GF-D8 (cell line): ENCODE data around the gene VWA5B2.

ENCODE experiments used
- DNase-seq: peaks from one replicate; lab custom pipeline; 2025; lab: John Stamatoyannopoulos, UW

VWA5B2 gene

DNA sequence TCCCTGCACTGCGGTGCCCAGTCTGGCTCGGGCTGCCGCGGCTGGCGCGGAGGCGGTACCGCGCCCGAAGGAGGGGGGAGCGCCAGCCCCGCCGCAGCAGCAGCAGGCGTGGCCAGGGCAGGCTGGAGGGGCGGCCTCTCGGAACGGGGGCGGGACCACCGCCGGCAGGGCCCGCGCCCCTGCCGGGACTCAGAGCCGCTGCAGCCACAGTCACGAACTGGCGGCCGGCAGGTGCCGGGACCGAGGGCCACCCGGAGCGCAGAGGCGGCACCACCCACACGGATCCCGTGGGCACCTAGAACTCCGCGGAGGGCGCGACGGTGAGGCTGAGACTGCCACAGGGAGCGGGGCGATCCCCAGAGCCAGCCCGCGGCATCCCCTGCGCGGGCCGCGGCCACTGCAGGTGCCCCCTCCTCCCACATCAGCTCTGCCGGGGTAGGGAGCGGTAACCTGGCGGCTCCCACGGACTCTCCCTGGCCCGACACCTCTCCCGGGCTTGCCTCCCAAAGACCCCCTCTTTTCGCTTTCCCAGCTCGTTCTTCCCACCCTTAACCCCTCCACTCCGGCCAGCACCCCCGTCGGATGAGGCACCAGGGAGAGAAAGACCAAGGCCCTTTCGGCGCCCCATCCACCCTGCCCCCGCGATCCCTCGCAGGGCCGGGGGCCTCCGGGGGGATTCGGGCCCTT is at the start of gene VWA5B2:
Gene VWA5B2, plus strand, starts transcription at position 192 of the 687 bp plus-strand sequence. CDS start 944 bp downstream, outside the sequence.
- no peak for DNase-seq

DNA sequence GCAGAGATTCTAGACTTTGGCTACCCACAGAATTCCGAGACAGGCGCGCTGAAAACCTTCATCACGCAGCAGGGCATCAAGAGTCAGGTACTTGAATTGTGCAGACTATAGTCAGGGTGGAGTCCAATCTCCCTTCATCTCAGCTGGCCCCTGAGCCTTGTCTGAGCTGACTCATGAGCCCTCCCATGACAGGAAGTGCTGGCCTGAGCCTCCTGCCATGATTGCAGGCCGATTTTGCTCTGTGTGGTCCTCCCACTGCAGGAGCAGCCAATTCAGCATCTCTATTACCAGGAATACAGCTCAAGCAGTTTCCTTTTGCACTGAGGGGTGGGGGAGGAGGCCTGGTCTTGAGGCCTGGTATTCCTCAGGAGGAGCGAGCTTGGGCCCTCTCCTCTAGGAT is 49.2 kb upstream of the VWA5B2 start:
- no peak for DNase-seq

DNA sequence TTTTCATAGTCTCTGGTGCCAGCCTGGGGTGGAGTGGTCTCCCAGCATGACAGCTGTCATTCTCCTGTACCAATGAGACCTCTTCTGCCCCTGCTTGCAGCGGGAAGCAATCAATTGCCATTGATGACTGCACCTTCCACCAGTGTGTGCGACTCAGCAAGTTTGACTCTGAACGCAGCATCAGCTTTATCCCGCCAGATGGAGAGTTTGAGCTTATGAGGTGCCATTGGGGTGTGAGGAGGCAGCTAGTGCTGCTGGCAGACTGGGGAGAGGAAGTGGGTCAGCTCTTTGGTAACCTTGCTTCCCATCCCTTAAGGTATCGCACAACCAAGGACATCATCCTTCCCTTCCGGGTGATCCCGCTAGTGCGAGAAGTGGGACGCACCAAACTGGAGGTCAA is 47.8 kb upstream of the VWA5B2 start:
- no peak for DNase-seq

DNA sequence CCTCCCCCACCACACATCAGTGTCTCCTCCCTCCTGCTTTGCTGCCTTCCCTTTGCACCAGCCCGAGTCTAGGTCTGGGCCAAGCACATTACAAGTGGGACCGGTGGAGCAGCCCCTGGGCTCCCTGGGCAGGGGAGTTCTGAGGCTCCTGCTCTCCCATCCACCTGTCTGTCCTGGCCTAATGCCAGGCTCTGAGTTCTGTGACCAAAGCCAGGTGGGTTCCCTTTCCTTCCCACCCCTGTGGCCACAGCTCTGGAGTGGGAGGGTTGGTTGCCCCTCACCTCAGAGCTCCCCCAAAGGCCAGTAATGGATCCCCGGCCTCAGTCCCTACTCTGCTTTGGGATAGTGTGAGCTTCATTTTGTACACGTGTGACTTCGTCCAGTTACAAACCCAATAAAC is 45.7 kb upstream of the VWA5B2 start:
- DNase-seq: no peak

DNA sequence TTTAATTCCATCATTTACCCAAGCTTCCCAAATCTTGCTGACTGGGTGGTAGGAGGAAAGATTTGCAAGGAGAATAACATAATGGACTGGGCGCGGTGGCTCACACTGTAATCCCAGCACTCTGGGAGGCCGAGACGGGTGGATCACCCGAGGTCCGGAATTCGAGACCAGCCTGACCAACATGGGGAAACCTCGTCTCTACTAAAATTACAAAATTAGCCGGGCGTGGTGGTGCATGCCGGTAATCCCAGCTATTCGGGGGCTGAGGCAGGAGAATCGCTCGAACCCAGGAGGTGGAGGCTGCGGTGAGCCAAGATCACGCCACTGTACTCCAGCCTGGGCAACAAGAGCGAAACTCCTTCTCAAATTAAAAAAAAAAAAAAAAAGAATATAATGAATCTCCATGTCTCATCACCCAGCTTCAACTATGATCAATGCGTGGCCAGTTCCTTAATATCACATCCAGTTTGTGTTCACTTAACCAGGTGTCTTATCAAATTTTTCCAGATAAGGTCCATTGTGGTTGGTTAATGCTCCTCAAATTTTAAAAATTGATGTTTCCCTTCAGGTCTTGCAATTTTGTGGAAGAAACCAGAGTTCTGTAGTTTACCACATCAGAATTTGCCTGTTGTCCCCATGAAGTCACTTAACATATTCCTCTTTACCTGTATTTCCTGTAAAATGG is 44.7 kb upstream of the VWA5B2 start:
- no peak for DNase-seq

DNA sequence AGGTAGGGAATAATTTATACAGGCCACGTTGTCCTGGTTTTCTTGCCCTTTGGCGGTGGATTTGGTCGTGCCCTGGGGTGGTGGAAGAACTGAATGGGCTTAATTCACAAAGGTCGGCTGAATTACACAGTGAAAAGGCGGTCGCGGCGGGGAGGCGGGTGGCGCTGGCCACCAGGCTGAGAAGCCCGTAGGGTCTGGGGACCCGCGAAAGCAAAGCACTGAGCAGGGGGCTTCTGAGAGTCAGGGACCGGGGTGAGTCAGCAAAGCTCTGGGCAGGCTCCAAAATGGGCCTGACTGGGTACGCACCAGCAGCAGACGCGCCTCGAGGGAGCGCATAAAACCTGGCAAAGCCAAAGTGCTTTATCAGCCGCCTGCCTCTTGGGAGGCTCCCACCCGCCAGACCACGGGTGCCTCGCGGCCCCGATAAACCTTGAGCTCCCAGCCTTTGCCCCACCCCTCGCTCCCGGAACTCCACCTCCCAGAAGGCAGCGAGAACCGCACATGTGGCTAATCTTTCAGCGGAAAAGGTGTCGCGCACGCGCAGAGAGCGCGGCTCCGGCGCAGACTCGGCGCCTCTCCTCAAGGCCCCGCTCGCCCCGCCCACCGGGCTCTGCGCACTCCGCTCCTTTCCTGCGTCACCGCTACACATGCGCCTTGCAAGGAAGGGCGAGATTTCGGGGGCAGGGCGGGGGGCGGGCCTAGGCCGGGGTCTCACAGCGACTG is 43.8 kb upstream of the VWA5B2 start:
- DNase-seq: peak; percentile 97

DNA sequence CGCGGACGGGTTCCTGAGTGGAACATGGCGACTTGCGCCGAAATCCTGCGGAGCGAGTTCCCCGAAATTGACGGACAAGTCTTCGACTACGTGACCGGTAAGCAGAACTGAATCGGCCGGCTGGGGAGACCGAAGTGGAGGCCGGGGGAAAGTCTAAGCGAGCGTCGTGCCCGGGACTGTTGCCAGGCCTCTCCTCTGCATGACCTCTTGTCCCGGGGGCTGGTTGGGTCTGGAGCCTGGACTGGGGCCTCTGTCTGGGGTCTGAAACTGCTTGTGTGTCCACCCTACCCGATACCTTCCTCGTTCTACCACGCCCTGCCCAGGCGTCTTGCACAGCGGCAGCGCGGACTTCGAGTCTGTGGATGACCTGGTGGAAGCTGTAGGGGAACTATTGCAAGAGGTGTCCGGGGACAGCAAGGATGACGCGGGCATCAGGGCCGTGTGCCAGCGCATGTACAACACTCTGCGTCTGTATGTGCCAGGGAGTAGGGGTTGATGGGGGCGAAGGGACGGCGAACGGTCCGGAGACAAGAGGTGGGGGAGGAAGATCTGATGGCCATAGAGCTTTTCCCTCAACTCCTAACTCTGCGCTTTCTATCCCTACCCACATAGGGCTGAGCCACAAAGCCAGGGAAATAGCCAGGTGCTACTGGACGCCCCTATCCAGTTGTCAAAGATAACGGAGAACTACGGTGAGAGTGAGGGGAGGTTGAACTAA is 43.0 kb upstream of the VWA5B2 start, which contains the start of gene ABCF3:
Gene ABCF3, plus strand, starts transcription at position 16 of the 718 bp plus-strand sequence. Its CDS starts 9 bp downstream, at position 25.
- peak; percentile 18 for DNase-seq

DNA sequence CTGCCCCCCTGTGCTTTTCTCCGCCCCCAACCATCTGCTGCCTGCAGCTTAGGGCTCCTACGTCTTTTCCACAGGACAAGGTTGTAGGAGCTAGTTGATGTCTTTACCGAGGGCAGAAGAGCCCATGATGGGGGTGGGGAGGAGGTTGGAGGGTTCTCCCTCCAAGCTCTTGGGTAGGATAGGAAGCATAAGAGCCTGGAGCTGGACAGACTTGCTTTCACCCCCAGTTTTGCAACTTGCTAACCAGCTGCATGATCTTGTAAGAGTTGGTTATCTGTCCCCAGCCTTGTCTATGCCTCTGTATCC is 42.5 kb upstream of the VWA5B2 start:
- DNase-seq: no peak

DNA sequence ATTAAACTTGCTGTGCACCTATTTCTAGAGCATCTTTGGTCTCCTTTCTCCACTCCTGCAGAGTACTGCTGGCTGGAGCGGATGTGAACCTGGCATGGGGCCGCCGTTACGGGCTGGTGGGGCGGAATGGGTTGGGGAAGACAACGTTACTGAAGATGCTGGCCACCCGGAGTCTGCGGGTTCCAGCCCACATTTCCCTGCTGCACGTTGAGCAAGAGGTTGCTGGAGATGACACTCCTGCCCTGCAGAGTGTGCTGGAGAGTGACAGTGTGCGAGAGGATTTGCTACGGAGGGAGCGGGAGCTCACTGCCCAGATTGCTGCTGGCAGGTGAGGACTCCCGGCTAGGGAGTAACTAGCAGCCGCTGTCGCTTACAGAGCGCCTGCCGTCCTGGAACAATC is 41.3 kb upstream of the VWA5B2 start:
- no peak for DNase-seq

DNA sequence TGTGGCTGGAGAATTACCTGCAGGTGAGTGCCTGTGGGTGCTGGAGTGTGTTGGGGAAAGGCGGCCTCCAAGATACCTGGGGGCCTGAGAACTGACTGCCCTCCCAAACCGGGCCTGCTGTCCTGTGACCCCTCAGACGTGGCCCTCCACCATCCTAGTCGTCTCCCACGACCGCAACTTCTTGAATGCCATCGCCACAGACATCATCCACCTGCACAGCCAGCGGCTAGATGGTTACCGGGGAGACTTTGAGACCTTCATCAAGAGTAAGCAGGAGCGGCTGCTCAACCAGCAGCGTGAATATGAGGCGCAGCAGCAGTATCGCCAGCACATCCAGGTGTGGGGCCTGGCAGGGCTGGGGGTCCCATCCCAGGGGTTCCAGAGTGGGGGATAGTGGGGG is 40.0 kb upstream of the VWA5B2 start:
- DNase-seq: no peak

DNA sequence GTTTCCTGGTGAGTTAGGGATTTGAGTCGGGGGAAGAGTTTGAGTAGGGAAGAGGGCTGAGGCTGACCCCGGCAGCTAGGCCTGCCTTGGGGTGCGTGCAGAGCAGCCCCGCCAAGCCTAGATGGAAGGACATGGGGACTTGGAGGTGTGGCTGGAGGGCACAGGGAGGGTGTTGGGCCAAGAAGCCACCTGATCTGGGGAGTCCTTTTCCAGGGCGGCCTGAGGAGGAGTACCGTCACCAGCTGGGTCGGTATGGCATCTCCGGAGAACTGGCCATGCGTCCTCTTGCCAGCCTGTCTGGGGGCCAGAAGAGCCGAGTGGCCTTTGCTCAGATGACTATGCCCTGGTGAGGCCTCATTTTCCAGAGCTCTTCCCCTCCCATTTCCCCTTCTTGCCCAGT is 36.5 kb upstream of the VWA5B2 start:
- DNase-seq: no peak

DNA sequence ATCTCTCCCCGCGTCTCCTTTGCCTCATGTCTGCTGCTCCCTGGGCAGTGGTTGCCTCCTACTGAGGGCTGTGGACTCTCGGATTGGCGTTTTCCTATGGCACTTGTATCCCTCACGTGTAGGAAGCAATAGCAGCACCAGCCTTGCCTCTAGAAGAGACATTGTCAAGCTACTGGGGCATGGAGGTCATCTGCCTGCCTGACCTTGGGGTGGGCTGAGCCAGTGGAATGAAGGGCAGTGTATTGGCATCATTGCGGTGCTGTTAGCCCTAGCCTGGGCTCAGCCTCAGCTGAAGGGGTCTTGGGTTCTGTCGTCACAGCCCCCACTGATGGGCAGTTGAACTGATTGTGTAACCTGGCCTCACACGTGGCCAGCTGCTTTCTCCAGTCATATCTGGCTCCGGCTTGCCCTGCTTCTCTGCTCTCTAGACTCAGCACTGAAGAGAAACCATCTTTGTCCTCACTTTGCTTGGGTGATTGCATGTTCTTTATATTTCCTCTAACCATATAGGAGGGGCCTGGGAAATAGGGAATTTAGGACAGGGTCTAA is 35.3 kb upstream of the VWA5B2 start:
- no peak for DNase-seq

DNA sequence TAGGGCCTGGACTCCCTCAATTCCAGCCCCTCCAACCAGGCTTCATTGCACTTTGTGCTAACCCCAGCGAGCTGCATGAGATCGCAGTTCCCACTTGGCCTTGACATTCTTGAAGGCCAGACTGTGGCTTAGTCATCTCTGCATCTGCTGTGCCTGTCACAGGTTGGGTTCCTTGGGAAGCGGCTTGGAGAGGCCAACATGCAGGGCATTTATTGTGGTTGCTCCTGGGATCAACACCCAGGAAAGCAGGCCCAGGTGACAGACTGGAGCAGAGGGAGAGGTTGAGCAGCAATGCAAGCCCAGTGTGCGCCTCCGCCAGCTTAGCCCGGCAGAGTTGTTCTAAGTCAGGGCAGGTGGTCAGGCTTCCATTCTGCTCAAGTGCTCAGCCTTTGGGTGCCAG is 32.8 kb upstream of the VWA5B2 start:
- no peak for DNase-seq

DNA sequence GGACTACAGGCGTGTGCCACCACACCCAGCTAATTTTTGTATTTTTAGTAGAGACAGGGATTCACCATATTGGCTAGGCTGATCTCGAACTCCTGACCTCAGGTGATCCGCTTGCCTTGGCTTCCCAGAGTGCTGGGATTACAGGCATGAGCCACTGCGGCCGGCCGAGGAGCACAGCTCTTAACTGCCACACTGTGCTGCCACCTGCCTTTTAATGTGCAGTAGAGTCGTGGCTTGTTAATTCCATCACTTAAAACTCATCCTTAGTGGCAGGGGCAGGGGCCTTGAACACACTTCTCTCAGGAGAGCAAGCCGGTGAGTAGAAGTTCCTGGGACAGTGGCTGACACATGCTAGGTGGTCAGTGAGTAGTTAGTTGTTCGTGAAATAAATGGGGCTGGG is 30.9 kb upstream of the VWA5B2 start:
- no peak for DNase-seq

DNA sequence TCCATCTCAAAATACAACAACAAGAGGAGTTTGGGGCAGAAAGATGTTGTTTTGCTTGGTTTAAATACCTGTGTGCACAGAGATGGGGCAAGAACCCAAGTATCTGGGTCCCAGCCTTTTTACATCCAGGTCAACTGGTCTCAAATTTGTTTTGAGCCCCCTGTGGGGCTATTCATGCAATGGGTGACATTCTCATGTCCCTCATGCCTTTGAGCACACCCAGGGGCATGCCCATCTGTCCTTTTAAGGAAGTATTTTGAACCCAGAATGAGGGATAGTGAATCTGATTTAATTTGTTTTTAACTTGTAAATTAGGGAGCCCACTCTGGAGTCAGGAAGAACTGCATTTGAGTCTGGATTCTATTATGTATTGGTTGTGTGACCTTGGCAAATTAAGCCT is 28.6 kb upstream of the VWA5B2 start:
- no peak for DNase-seq

DNA sequence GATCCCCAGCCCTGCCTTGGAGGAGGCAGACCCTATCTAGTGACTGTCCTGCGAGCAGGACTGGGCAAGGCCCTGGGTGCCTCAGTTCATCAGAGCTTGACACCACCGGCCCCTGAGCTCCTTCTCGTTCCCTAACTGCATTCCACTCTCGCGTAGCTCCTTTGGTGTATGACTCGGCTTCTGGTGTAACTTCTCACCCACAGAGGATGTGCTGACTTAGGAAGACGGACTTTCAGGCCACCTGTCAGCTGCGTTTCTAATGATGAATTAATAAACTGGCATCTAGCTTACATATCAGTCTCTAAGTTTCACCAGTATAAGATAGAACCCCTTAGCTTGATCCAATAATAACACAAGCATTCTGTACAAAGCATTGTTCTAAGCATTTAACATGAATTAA is 25.9 kb upstream of the VWA5B2 start:
- no peak for DNase-seq

DNA sequence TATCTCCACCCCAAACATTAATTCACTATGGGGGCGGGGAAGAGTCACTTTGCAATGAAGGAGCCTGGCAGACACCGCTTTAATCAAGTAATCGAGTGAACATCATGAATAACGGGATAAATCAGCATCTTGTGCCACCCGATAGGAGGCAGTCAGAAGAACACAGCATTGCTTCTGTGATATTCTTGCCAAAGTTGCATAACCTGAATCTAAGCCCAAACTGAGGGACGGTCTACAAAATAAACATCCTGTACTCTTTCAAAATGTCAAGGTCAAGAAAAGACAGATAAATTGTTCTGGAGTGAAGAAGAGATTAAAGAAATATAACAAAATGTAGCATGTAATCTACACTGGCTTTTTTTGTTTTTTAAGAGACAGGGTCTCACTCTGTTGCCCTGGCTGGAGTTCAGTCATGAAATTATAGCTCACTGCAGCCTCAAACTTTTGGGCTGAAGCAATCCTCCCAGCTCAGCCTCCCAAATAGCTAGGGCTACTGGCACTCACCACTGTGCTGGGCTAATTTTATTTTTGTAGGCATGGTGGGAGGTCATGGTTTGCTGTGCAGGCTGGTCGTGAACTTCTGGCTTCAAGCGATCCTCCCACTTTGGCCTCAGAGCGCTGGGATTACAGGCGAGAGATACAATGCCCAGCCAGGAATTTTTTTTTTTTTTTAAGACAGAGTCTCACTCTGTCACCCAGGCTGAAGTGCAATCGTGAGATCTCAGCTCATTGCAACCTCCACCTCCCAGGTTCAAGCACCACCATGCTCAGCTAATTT is 20.1 kb upstream of the VWA5B2 start:
- no peak for DNase-seq

DNA sequence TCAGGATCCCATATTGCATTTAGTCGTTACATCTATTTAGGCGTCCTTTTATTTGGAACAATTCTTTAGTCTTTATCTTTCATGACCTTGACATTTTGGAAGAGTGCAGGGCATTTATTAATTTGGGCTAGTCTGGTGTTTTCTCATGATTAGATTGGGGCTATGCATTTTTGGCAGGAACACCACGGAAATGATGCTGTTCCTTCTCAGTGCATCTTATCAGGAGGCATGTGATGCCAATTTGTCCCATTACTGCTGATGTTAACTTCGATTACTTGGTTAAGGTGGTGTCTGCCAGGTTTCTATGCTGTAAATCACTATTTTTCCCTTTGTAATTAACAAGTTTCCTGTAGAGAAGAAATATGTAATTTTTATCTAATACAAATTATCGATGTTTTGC is 18.1 kb upstream of the VWA5B2 start:
- no peak for DNase-seq

DNA sequence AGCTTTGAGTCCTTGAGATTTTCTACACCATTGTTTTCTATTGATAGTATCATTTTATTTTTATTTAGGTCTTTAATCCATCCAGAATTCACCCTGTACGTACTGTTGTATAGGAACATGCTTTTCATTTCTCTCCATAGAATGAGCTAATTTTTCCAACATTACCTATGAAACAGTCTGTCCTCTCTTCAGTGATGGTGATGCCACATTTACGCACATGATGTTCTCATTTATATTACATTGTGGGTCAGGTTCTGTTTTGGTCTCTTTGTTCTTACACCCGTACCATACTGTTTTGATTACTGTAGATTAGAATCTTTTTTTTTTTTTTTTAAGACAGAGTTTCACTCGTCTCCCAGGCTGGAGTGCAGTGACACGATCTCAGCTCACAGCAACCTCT is 17.7 kb upstream of the VWA5B2 start:
- no peak for DNase-seq

DNA sequence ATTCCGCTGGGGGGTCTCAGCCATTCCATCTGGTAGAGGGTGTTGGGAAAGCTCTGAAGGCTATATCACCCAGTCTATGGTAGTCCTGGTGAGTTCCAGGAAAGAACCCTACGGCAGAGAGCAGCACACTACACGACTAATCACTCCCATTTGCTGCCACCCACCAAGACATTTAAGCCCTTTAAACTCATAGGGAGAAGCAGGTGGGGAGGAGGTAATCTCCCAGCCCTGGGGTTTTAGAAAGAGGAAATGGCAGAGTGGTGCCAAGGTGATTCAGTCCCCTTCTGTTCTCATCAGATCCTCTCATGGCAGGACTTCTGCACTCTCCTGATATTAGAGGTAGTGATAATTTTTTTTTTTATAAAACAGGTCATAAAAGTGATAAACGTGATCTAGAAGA is 10.6 kb upstream of the VWA5B2 start:
- DNase-seq: no peak

DNA sequence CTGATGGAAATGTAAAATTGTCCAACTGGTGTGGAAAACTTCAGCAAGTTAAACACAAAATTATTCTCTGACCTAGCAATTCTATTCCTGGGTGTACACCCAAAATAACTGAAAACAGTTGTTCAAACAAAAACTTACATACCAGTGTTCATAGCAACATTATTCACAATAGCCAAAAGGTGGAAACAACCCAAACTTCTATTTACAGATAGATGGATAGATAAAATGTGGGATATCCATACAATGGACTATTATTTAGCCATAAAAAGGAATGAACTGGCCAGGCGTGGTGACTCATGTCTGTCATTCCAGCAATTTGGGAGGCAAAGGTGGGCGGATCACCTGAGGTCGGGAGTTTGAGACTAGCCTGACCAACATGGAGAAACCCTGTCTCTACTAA is 6.9 kb upstream of the VWA5B2 start:
- no peak for DNase-seq

DNA sequence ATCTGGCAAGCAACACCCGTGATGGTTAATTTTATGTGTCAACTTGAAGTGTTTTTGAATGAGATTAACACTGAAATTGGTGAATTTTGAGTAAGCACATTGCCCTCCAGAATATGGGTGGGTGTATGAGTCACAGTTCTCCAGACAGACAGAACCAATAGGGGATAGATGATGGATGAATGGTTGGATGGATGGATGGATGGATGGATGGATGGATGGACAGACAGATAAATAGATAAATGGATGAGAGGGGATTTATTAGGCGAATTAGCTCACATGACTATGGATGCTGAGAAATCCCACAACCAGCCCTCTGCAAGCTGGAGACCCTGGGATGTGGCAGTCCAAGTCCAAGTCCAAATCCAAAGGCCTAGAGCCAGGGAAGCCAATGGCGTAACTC is 5.4 kb upstream of the VWA5B2 start:
- DNase-seq: no peak
